ENCODE results near the gene MATK.
A peak's percentile ranks its signal among the peaks of the same experiment; 100 is the strongest.

The MATK gene

DNA sequence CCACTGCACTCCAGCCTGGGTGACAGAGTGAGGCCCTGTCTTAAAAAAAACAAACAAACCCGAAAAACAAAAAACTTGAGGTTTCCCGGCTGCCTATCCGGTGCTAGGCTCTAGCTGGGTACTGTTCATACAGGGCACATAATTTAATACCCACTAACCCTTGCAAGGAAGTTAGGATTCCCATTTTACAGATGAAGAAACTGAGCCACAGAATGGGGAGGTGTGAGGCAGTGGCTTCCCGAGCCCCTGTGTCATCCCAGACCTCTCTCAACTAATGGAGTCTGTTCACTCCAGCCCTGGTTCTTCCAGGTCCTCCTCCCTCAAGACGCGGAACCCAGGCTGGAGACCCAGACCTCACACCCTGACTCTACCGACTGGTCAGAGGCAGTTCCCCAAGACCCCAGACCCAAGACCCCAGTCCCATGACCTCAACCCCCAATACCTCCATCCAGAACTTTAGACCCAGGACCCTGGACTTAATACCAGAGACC lies 25.3 kb downstream of the MATK start:
- peak overlapping the region; percentile 56; the same call in 1 of the 2 replicates for H3K27ac ChIP-seq (ENCODE audit: extremely low read depth, low read depth, low read length)
- no peaks in the 10 kb centered on the region for H3K9me3 ChIP-seq (ENCODE audit: control insufficient read depth, insufficient read depth, low read depth, low read length)
- H3K4me1 ChIP-seq (ENCODE audit: control insufficient read depth, insufficient read depth, low read length), result no peaks in the 10 kb centered on the region; the same call in 1 of the 2 replicates
- ChIA-PET CTCF (no interaction called here), POLR2A (interaction anchor here (0.6 to 2.4 kb wide), 7 partner anchors 16 to 227 kb away, joined by 3 to 10 read pairs (median 5); no protein-coding TSS in a partner anchor)
- peak overlapping the region; percentile 96 for H3K4me3 ChIP-seq (ENCODE audit: low read depth, low read length)
- H3K36me3 ChIP-seq (ENCODE audit: control insufficient read depth in 2 of 2, insufficient read depth in 1 of 2, low read length in 2 of 2), result peaks cover 7 to 21% of the 10 kb centered on the region in 2 experiments; a peak in 2 of 3 replicates
- TF ChIP-seq ZBTB7A (tag by site-specific recombination; IDR thresholded peaks at IDR 0.05; ENCODE audit: low read depth) (peak; percentile 9; the same call in 1 of the 2 replicates), ZNF138 (tag by site-specific recombination; IDR thresholded peaks at IDR 0.05; ENCODE audit: borderline replicate concordance) (no peak), ZNF837 (tag by site-specific recombination; IDR thresholded peaks at IDR 0.05) (no peak), BCL11B (tag by site-specific recombination; IDR thresholded peaks at IDR 0.05; ENCODE audit: low read depth) (0 out of 2 replicates have a peak, but pooled peaks have one; percentile 57), TRIM28 (IDR thresholded peaks at IDR 0.05; ENCODE audit: borderline replicate concordance, low read length) (no peak), ZNF423 (tag by site-specific recombination; IDR thresholded peaks at IDR 0.05) (no peak), ZNF677 (tag by site-specific recombination; IDR thresholded peaks at IDR 0.05) (no peak), ZNF274 (IDR thresholded peaks at IDR 0.05; ENCODE audit: low read length) (no peak), ZNF274 (tag by site-specific recombination; IDR thresholded peaks at IDR 0.05; ENCODE audit: borderline replicate concordance) (no peak), ZNF184 (tag by site-specific recombination; IDR thresholded peaks at IDR 0.05) (no peak), ZNF521 (tag by site-specific recombination; IDR thresholded peaks at IDR 0.05) (no peak), ZBTB48 (tag by site-specific recombination; IDR thresholded peaks at IDR 0.05) (no peak), ZNF830 (tag by site-specific recombination; IDR thresholded peaks at IDR 0.05; ENCODE audit: low read depth) (no peak), ZBTB21 (tag by site-specific recombination; IDR thresholded peaks at IDR 0.05) (no peak), ZNF585B (tag by site-specific recombination; IDR thresholded peaks at IDR 0.05) (no peak), HOXA7 (CRISPR knock-in tag; IDR thresholded peaks at IDR 0.05; ENCODE audit: borderline replicate concordance) (no peak)
- TF ChIP-seq, protein P1, sequence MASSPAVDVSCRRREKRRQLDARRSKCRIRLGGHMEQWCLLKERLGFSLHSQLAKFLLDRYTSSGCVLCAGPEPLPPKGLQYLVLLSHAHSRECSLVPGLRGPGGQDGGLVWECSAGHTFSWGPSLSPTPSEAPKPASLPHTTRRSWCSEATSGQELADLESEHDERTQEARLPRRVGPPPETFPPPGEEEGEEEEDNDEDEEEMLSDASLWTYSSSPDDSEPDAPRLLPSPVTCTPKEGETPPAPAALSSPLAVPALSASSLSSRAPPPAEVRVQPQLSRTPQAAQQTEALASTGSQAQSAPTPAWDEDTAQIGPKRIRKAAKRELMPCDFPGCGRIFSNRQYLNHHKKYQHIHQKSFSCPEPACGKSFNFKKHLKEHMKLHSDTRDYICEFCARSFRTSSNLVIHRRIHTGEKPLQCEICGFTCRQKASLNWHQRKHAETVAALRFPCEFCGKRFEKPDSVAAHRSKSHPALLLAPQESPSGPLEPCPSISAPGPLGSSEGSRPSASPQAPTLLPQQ (tag by site-specific recombination; IDR thresholded peaks at IDR 0.05), result no peak
- TF ChIP-seq, protein P2, sequence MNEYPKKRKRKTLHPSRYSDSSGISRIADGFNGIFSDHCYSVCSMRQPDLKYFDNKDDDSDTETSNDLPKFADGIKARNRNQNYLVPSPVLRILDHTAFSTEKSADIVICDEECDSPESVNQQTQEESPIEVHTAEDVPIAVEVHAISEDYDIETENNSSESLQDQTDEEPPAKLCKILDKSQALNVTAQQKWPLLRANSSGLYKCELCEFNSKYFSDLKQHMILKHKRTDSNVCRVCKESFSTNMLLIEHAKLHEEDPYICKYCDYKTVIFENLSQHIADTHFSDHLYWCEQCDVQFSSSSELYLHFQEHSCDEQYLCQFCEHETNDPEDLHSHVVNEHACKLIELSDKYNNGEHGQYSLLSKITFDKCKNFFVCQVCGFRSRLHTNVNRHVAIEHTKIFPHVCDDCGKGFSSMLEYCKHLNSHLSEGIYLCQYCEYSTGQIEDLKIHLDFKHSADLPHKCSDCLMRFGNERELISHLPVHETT (tag by site-specific recombination; IDR thresholded peaks at IDR 0.05), result 0 out of 2 replicates have a peak, but pooled peaks have one; percentile 26
- TF ChIP-seq, protein P3, sequence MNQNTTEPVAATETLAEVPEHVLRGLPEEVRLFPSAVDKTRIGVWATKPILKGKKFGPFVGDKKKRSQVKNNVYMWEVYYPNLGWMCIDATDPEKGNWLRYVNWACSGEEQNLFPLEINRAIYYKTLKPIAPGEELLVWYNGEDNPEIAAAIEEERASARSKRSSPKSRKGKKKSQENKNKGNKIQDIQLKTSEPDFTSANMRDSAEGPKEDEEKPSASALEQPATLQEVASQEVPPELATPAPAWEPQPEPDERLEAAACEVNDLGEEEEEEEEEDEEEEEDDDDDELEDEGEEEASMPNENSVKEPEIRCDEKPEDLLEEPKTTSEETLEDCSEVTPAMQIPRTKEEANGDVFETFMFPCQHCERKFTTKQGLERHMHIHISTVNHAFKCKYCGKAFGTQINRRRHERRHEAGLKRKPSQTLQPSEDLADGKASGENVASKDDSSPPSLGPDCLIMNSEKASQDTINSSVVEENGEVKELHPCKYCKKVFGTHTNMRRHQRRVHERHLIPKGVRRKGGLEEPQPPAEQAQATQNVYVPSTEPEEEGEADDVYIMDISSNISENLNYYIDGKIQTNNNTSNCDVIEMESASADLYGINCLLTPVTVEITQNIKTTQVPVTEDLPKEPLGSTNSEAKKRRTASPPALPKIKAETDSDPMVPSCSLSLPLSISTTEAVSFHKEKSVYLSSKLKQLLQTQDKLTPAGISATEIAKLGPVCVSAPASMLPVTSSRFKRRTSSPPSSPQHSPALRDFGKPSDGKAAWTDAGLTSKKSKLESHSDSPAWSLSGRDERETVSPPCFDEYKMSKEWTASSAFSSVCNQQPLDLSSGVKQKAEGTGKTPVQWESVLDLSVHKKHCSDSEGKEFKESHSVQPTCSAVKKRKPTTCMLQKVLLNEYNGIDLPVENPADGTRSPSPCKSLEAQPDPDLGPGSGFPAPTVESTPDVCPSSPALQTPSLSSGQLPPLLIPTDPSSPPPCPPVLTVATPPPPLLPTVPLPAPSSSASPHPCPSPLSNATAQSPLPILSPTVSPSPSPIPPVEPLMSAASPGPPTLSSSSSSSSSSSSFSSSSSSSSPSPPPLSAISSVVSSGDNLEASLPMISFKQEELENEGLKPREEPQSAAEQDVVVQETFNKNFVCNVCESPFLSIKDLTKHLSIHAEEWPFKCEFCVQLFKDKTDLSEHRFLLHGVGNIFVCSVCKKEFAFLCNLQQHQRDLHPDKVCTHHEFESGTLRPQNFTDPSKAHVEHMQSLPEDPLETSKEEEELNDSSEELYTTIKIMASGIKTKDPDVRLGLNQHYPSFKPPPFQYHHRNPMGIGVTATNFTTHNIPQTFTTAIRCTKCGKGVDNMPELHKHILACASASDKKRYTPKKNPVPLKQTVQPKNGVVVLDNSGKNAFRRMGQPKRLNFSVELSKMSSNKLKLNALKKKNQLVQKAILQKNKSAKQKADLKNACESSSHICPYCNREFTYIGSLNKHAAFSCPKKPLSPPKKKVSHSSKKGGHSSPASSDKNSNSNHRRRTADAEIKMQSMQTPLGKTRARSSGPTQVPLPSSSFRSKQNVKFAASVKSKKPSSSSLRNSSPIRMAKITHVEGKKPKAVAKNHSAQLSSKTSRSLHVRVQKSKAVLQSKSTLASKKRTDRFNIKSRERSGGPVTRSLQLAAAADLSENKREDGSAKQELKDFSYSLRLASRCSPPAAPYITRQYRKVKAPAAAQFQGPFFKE (tag by site-specific recombination; IDR thresholded peaks at IDR 0.05; ENCODE audit: borderline replicate concordance), result no peak
- TF ChIP-seq, protein P4, sequence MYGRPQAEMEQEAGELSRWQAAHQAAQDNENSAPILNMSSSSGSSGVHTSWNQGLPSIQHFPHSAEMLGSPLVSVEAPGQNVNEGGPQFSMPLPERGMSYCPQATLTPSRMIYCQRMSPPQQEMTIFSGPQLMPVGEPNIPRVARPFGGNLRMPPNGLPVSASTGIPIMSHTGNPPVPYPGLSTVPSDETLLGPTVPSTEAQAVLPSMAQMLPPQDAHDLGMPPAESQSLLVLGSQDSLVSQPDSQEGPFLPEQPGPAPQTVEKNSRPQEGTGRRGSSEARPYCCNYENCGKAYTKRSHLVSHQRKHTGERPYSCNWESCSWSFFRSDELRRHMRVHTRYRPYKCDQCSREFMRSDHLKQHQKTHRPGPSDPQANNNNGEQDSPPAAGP (tag by site-specific recombination; IDR thresholded peaks at IDR 0.05), result no peak
- TF ChIP-seq, protein P5, sequence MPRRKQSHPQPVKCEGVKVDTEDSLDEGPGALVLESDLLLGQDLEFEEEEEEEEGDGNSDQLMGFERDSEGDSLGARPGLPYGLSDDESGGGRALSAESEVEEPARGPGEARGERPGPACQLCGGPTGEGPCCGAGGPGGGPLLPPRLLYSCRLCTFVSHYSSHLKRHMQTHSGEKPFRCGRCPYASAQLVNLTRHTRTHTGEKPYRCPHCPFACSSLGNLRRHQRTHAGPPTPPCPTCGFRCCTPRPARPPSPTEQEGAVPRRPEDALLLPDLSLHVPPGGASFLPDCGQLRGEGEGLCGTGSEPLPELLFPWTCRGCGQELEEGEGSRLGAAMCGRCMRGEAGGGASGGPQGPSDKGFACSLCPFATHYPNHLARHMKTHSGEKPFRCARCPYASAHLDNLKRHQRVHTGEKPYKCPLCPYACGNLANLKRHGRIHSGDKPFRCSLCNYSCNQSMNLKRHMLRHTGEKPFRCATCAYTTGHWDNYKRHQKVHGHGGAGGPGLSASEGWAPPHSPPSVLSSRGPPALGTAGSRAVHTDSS (tag by site-specific recombination; IDR thresholded peaks at IDR 0.05), result no peak
- TF ChIP-seq, protein P6, sequence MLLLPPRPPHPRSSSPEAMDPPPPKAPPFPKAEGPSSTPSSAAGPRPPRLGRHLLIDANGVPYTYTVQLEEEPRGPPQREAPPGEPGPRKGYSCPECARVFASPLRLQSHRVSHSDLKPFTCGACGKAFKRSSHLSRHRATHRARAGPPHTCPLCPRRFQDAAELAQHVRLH (tag by site-specific recombination; IDR thresholded peaks at IDR 0.05), result 0 out of 2 replicates have a peak, but pooled peaks have one; percentile 32
- TF ChIP-seq, protein P7, sequence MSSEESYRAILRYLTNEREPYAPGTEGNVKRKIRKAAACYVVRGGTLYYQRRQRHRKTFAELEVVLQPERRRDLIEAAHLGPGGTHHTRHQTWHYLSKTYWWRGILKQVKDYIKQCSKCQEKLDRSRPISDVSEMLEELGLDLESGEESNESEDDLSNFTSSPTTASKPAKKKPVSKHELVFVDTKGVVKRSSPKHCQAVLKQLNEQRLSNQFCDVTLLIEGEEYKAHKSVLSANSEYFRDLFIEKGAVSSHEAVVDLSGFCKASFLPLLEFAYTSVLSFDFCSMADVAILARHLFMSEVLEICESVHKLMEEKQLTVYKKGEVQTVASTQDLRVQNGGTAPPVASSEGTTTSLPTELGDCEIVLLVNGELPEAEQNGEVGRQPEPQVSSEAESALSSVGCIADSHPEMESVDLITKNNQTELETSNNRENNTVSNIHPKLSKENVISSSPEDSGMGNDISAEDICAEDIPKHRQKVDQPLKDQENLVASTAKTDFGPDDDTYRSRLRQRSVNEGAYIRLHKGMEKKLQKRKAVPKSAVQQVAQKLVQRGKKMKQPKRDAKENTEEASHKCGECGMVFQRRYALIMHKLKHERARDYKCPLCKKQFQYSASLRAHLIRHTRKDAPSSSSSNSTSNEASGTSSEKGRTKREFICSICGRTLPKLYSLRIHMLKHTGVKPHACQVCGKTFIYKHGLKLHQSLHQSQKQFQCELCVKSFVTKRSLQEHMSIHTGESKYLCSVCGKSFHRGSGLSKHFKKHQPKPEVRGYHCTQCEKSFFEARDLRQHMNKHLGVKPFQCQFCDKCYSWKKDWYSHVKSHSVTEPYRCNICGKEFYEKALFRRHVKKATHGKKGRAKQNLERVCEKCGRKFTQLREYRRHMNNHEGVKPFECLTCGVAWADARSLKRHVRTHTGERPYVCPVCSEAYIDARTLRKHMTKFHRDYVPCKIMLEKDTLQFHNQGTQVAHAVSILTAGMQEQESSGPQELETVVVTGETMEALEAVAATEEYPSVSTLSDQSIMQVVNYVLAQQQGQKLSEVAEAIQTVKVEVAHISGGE (tag by site-specific recombination; conservative IDR thresholded peaks at IDR 0.05; ENCODE audit: low read depth), result no peak

All from HEK293 (cell line).